Kidney (tissue), 14 donors: ENCODE measurements around the gene LCNL1. TPM values are rescaled to one million over a fixed set of nuclear protein-coding genes. Genes with fewer than 3 reads are reported as not detected.
A peak's percentile ranks its signal among the peaks of the same experiment; 100 is the strongest.

ENCODE experiments used
- DNase-seq, 5 donors: peaks; one replicate each; pipeline ENCODE4 v3.0.0-alpha.2; 2013 to 2020
- FAIRE-seq: peaks from 2 replicates; lab custom pipeline; 2012; peaks lifted over from hg19 to GRCh38; lab: Jason Lieb, UNC
- H3K27ac ChIP-seq, 2 donors: one replicate each; pipeline ENCODE4 v1.7.0; 2013; ENCODE audit warnings: low read depth in 2 of 2, low read length in 2 of 2, inconsistent platforms in 1 of 2
- H3K27me3 ChIP-seq: one replicate; pipeline ENCODE4 v1.7.1; 2013; ENCODE audit warnings: low read length, inconsistent platforms; ENCODE audit not compliant: control insufficient read depth, insufficient read depth
- H3K36me3 ChIP-seq, 3 donors: one replicate each; pipeline versions ENCODE4 v1.7.0 to v1.7.1; 2013; ENCODE audit warnings: low read length in 3 of 3, control low read depth in 1 of 3, inconsistent platforms in 1 of 3; ENCODE audit not compliant: insufficient read depth in 3 of 3, control insufficient read depth in 2 of 3
- H3K4me1 ChIP-seq, 3 donors: one replicate each; pipeline versions ENCODE4 v1.7.0 to v1.7.1; 2013; ENCODE audit warnings: low read length in 3 of 3, inconsistent platforms in 1 of 3, low read depth in 1 of 3; ENCODE audit not compliant: control insufficient read depth in 2 of 3, insufficient read depth in 2 of 3
- H3K4me3 ChIP-seq, 3 donors: one replicate each; pipeline versions ENCODE4 v1.7.0 to v1.8.1; 2013; ENCODE audit warnings: low read length in 3 of 3, control low read depth in 1 of 3, inconsistent platforms in 1 of 3
- H3K9ac ChIP-seq, 3 donors: one replicate each; pipeline versions ENCODE4 v1.7.0 to v1.7.1; 2013; ENCODE audit warnings: low read length in 3 of 3, control low read depth in 1 of 3, inconsistent platforms in 1 of 3
- H3K9me3 ChIP-seq, 3 donors: one replicate each; pipeline versions ENCODE4 v1.7.0 to v1.7.1; 2013; ENCODE audit warnings: low read length in 3 of 3, control low read depth in 1 of 3, inconsistent platforms in 1 of 3; ENCODE audit not compliant: control insufficient read depth in 2 of 3, insufficient read depth in 1 of 3
- intact Hi-C: fragments of 100-400 bp; cut with DNase I; formaldehyde crosslinking; loops from one replicate; pipeline ENCODE4 v1.11.1; 2022
- polyA plus RNA-seq: library from polyadenylated mRNA; stranded (reverse); fragments of 350-450 nt; fragmentation: Illumina TruSeq; extraction: RNeasy Lipid Tissue Mini Kit (QIAGEN cat#74804); gene quantifications from one replicate; pipeline ENCODE4 v1.2.3, GENCODE V29; 2014; ENCODE audit warnings: low read depth, low replicate concordance; ENCODE audit not compliant: insufficient read depth
- total RNA-seq: library from RNA; stranded (reverse); fragmentation: NEBNext Ultra II Directional; extraction: Animal tissue kit (Norgen Biotek cat#: 25700); gene quantifications from one replicate; pipeline ENCODE4 v1.2.1, GENCODE V29; 2021
- TF ChIP-seq, protein P1 (sequence below): IDR thresholded peaks from 3 replicates; pipeline ENCODE4 v1.5.1; 2012; ENCODE audit warnings: mild to moderate bottlenecking, moderate library complexity, borderline replicate concordance; ENCODE audit not compliant: insufficient read depth; ENCODE audit errors: extremely low read depth
- donor health status: control.
- donor health status: control.
- donor health status: control.
- donor health status: control.
- donor health status: control.
- donor health status: DM: yes; HTN: yes; CAD: no.
- donor health status: Normal renal cell carcinoma (clear cell type).

The LCNL1 gene
- total and polyA plus RNA-seq, 2 donors from 2014 or later = 0.54 to 1.4 TPM

DNA sequence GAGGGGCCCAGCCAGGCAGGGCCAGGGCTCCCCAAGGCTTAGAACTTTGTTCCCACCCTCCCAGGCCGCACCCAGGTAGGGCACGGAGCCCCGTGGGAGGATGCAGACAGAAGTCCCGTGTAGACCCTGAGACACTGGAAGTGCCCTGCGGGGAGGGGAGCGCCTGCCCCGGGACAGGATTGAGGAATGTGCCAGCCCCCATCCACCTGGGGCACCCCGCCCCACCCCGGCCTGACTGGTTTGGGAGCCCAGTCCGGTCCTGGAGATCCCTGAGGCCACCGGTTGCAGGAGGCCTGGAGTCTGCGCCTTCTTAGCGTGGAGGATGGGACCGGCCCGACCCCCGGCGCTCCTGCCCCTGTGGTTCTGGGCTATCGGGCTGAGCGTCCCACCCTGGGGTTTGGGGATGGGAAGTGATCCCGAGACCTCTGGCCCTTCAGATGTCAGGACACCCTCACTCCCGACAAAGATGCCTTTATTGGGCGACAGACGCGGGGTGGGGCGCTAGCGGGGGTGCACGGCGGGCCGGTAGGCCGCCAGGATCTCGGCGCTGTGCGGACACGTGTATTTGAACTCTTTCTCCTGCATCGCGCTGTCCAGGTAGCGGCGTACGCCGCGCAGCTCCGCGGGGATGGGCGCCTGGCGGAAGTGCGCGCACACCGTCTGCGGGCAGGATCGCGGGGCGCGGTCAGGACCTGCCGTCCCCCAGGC is 11.5 kb downstream of the LCNL1 start:
- Histone ChIP-seq H3K9ac (no peak overlapping the region), H3K4me1 (peaks cover 0 to 20% (median 10%) of the 10 kb centered on the region in 3 donors), H3K27ac (no peak overlapping the region), H3K4me3 (no peak overlapping the region), H3K36me3 (peaks cover 0 to 5% (median 0%) of the 10 kb centered on the region in 3 donors), H3K9me3 (no peaks in the 10 kb centered on the region), H3K27me3 (no peaks in the 10 kb centered on the region)
- FAIRE-seq (no peak), DNase-seq (no peak)
- intact Hi-C loops = no loop called here
- TF ChIP-seq, protein P1, sequence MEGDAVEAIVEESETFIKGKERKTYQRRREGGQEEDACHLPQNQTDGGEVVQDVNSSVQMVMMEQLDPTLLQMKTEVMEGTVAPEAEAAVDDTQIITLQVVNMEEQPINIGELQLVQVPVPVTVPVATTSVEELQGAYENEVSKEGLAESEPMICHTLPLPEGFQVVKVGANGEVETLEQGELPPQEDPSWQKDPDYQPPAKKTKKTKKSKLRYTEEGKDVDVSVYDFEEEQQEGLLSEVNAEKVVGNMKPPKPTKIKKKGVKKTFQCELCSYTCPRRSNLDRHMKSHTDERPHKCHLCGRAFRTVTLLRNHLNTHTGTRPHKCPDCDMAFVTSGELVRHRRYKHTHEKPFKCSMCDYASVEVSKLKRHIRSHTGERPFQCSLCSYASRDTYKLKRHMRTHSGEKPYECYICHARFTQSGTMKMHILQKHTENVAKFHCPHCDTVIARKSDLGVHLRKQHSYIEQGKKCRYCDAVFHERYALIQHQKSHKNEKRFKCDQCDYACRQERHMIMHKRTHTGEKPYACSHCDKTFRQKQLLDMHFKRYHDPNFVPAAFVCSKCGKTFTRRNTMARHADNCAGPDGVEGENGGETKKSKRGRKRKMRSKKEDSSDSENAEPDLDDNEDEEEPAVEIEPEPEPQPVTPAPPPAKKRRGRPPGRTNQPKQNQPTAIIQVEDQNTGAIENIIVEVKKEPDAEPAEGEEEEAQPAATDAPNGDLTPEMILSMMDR = no peak

DNA sequence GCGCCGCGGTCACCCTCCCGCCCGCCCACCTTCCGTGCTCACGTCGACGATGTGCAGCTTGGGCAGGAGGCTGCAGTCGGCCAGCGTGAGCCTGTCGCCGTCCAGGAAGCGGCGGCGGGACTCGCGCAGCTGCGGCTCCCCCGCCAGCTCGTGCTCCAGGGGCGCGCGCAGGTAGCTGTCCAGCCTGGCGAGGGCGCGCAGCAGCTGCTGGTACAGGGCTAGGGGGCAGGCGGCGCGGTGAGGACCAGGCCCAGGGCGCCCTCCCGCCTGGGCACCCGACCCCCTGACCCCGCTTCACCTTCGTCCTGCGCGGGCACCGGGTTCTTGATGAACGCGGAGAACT is 12.1 kb downstream of the LCNL1 start:
- no peaks in the 10 kb centered on the region for H3K27me3 ChIP-seq
- no peaks in the 10 kb centered on the region for H3K9me3 ChIP-seq
- no peak overlapping the region for H3K9ac ChIP-seq
- no peak overlapping the region for H3K27ac ChIP-seq
- FAIRE-seq (no peak), DNase-seq (peak in 4 of 5 donors; percentile 32 to 73 (median 59))
- H3K4me1 ChIP-seq = peaks cover 0 to 20% (median 10%) of the 10 kb centered on the region in 3 donors
- TF ChIP-seq, protein P1 = no peak
- peaks cover 0 to 5% (median 0%) of the 10 kb centered on the region in 3 donors for H3K36me3 ChIP-seq
- no peak overlapping the region for H3K4me3 ChIP-seq
- intact Hi-C loops = no loop called here

DNA sequence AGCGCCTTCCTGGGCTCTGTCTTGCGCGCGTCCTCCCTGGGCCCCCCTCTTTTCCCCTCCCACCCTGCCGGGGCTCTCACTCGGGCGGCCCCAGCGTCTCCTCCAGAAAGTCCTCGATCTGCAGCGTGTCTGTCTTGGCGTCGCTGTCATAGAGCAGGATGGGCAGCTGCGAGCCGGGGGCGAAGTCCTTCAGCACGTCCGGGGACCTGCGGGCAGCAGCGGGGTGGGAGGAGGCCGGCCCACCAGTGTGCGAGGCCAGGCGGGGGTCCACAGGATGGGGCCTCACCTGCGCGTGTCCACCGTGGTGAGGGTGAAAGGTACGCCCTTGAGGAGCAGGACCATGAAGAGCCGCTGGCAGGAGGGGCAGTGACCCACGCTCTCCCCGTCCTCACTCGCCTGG is 12.6 kb downstream of the LCNL1 start:
- no peaks in the 10 kb centered on the region for H3K9me3 ChIP-seq
- no peak overlapping the region for H3K4me3 ChIP-seq
- no peak overlapping the region for H3K9ac ChIP-seq
- H3K27ac ChIP-seq = no peak overlapping the region
- no peaks in the 10 kb centered on the region for H3K27me3 ChIP-seq
- no peak for FAIRE-seq
- H3K4me1 ChIP-seq = peaks cover 0 to 20% (median 10%) of the 10 kb centered on the region in 3 donors
- TF ChIP-seq, protein P1 = no peak
- DNase-seq = no peak
- intact Hi-C loops = no loop called here
- peaks cover 0 to 5% (median 0%) of the 10 kb centered on the region in 3 donors for H3K36me3 ChIP-seq
